ENCODE data around the gene MICB. TPM values are rescaled to one million over a fixed set of nuclear protein-coding genes. Genes with fewer than 3 reads are reported as not detected.

The MICB gene
- total and polyA plus RNA-seq, 9 of the 15 experiments (the other 6 are each of a cell fraction or from before 2014, with no cell fraction given), result 13.3 to 34.5 (median 19.8) TPM

- TF ChIP-seq ID3 (CRISPR knock-in tag; IDR thresholded peaks at IDR 0.05) (no peak), ID3 (tag; IDR thresholded peaks at IDR 0.05) (peak; percentile 79), ZNF280A (IDR thresholded peaks at IDR 0.05; ENCODE audit: low read depth, partially characterized antibody) (no peak), MAX (CRISPR knock-in tag; IDR thresholded peaks at IDR 0.05) (peak; percentile 90), ELF2 (CRISPR knock-in tag; IDR thresholded peaks at IDR 0.05) (0 out of 2 replicates have a peak, but pooled peaks have one; percentile 11), ARID3A (IDR thresholded peaks at IDR 0.05; ENCODE audit: borderline replicate concordance, low read depth, low read length) (no peak), NFRKB (IDR thresholded peaks at IDR 0.05; ENCODE audit: low read depth) (peak; percentile 30; the same call in 1 of the 2 replicates), ZBTB33 (CRISPR knock-in tag; IDR thresholded peaks at IDR 0.05) (0 out of 2 replicates have a peak, but pooled peaks have one; percentile 34), SRSF9 (IDR thresholded peaks at IDR 0.05; ENCODE audit: borderline replicate concordance, low read depth, low read length) (no peak), TBL1XR1 (IDR thresholded peaks at IDR 0.05; ENCODE audit: low read length in 2 of 2) (no peak; a peak in 1 of 4 replicates), ZNF311 (CRISPR knock-in tag; IDR thresholded peaks at IDR 0.05) (no peak)
Measured at GRCh38 chr6:31547727-31548543, 50.0 kb downstream of the MICB start (continued).

All from K562 (cell line).